Aorta (tissue), 5 donors: ENCODE data around the gene ARHGEF1. TPM values are rescaled to one million over a fixed set of nuclear protein-coding genes. Genes with fewer than 3 reads are reported as not detected.
A peak's percentile ranks its signal among the peaks of the same experiment; 100 is the strongest.

Experiments used
- ATAC-seq: fragments of 200-7000 bp; cut with Tn5 transposase; one replicate; pipeline ENCODE4 v1.9.1; 2022; ENCODE audit warnings: moderate library complexity; ENCODE audit not compliant: low FRiP score
- DNase-seq, 2 donors: peaks; one replicate each; pipeline ENCODE4 v3.0.0-alpha.2; 2020
- H3K27ac ChIP-seq, 2 donors: one replicate each; pipeline ENCODE4 v1.5.1; 2013; ENCODE audit warnings: low read length in 2 of 2, mild to moderate bottlenecking in 2 of 2, moderate library complexity in 2 of 2, control low read depth in 1 of 2, inconsistent platforms in 1 of 2, low read depth in 1 of 2
- H3K27me3 ChIP-seq, 2 donors: one replicate each; pipeline ENCODE4 v1.6.1; 2013; ENCODE audit warnings: control low read depth in 1 of 2, low read length in 1 of 2, mild to moderate bottlenecking in 1 of 2, moderate library complexity in 1 of 2; ENCODE audit not compliant: insufficient read depth in 2 of 2, control insufficient read depth in 1 of 2
- H3K36me3 ChIP-seq, 2 donors: one replicate each; pipeline ENCODE4 v1.6.1; 2013; ENCODE audit warnings: control low read depth in 1 of 2, low read length in 1 of 2, mild to moderate bottlenecking in 1 of 2; ENCODE audit not compliant: insufficient read depth in 2 of 2, control insufficient read depth in 1 of 2
- H3K4me1 ChIP-seq, 2 donors: one replicate each; pipeline ENCODE4 v1.6.1; 2013; ENCODE audit warnings: low read length in 2 of 2, control low read depth in 1 of 2, mild to moderate bottlenecking in 1 of 2, moderate library complexity in 1 of 2; ENCODE audit not compliant: insufficient read depth in 2 of 2, control insufficient read depth in 1 of 2
- H3K4me3 ChIP-seq, 2 donors: one replicate each; pipeline ENCODE4 v1.5.1; 2013; ENCODE audit warnings: low read length in 2 of 2, control low read depth in 1 of 2, mild to moderate bottlenecking in 1 of 2
- H3K9me3 ChIP-seq: one replicate; pipeline ENCODE4 v1.6.1; 2013; ENCODE audit warnings: mild to moderate bottlenecking, low read length; ENCODE audit not compliant: control insufficient read depth
- WGBS, 2 donors: extraction: QIAGEN DNeasy Blood & Tissue Kit; methylation state at CpG; one replicate each; pipeline ENCODE4 v1.1.7; 2013; 5-methylcytosine and 5-hydroxymethylcytosine counted together
- intact Hi-C, 2 donors: fragments of 100-400 bp; cut with DNase I; formaldehyde crosslinking; loops; one replicate each; pipeline versions ENCODE4 v1.14.2 to v1.15.0; 2022
- polyA plus RNA-seq, 2 donors: library from polyadenylated mRNA; stranded (reverse); fragments of 200-250 nt; gene quantifications; one replicate each; pipeline ENCODE4 v1.2.3, GENCODE V29; 2013
- total RNA-seq, 2 donors: library from RNA; stranded (reverse); fragmentation: NEBNext Ultra II Directional; extraction: Animal tissue kit (Norgen Biotek cat#: 25700); gene quantifications; one replicate each; pipeline ENCODE4 v1.2.1, GENCODE V29; 2021
- donor health status: healthy with polysubstance abuse.
- donor health status: Bipolar disorder and iron deficiency.
- donor health status: DM: no; HTN: no; CAD: no.
- donor health status: DM: no; HTN: no; CAD: no.
- donor health status: DM: yes; HTN: yes; CAD: no.

The ARHGEF1 gene
- total and polyA plus RNA-seq, 4 donors: 29.8 to 163 (median 116) TPM

DNA sequence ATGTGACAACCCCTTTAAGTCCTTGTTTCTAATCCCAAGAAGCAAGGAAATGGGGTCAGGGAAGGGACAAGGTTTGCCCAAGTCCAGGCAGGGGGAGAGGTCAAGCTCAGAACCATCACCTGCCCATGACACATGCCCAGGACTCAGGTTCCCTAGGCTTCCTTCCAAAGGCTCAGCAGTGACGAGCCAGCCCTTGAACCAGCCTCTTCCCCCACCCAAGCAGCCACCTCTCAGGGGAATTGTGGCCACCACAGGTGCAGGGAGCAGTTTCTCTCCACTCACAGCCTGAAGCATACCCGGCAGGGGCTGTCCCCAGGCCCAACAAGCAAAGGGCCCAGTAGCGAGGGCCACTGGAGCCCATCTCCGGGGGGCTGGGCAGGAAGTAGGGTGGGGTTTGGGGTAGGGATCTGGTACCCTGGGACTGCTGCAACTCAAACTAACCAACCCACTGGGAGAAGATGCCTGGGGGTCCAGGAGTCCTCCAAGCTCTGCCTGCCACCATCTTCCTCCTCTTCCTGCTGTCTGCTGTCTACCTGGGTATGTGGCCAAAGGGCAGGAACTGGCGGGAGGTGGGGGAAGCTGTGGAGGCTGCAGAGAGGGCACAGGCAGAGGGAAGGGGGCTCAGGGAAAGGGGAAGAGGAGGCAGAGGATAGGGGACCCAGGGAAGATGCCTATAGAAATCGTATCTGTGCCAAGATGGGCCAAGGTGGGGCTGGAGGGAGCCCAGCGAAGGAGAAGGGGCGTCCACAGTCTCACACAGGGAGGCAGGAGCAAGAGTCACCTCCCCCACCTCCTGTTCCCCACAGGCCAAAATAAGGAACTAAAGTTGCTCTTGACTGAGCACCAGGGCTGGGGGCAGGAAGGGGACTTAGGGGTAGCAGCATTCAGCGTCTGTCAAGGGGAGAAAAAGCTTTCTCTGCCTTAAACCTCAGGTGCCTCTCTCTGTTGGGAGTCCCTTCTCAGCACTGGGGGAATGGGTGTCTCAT is 5.8 kb upstream of the ARHGEF1 start, which contains the start of gene CD79A:
TSS of gene CD79A (plus strand) at position 433 of the 986 bp plus-strand sequence. CDS start at position 459, 26 bp downstream.
- intact Hi-C loops: no loop called here
- no peak within 1 kb of the TSS for H3K4me3 ChIP-seq
- DNase-seq: no peak
- H3K36me3 ChIP-seq: no peaks in the 10 kb centered on the region
- no peaks in the 10 kb centered on the region for H3K4me1 ChIP-seq
- H3K9me3 ChIP-seq: no peaks in the 10 kb centered on the region
- no peak within 1 kb of the TSS for H3K27ac ChIP-seq
- no peaks in the 10 kb centered on the region for H3K27me3 ChIP-seq
- peak; percentile 33 for ATAC-seq
- WGBS, 2 donors: 60 to 62% methylated on average over 9 of the region's 9 CpGs

DNA sequence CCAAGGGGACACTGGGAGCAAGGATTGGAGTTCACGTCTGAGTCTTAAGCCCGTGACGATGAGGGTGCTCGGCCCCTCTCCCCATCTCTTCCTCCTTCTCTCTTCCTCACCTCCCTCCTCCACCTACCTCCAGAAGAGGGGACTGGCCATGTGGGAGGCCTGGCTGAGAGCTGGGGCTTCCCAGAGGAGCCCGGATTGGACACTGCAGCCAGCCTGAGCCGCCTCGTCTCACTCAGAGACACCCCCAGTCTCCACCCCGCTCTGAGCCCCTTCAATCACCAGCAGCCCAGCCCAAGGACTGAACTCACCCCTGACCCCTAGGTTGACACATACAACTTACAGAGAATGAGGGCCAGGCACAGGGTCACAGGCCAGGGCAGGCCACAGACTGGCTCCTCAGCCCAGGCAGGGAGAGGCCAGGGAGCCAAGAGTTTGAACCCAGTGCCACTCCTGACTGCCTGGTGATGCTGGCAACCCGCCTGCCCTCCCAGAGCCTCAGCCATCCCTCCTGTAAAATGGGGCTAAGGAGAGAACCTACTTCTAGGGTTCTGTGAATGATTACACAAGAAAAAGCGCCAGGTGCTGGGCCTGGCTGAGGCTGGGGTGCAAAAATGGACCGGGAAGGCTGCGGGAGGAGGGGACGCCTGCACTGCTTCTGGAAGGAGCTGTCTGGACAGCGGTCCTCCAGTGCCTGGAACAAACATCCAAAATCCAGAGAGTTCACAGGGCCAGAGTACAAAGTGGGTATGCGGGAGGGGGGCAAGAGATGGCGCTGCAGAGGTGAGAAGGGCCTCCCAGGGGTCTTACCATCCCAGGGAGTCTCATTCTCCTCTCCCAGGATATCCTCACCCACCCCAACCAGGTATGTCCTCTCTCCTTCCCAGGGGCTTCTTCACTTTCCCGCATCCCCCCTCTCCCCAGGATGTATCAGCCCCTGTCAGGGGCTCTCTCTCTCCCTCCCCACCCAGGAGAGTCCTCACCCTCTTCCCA is 4.8 kb upstream of the ARHGEF1 start:
- Histone ChIP-seq H3K4me1 (no peaks in the 10 kb centered on the region), H3K27ac (no peak overlapping the region), H3K36me3 (no peaks in the 10 kb centered on the region), H3K4me3 (no peak overlapping the region), H3K27me3 (no peaks in the 10 kb centered on the region), H3K9me3 (no peaks in the 10 kb centered on the region)
- no peak for DNase-seq
- WGBS, 2 donors: 64% methylated on average over 16 to 17 of the region's 17 CpGs
- no peak for ATAC-seq
- intact Hi-C loops: no loop called here

DNA sequence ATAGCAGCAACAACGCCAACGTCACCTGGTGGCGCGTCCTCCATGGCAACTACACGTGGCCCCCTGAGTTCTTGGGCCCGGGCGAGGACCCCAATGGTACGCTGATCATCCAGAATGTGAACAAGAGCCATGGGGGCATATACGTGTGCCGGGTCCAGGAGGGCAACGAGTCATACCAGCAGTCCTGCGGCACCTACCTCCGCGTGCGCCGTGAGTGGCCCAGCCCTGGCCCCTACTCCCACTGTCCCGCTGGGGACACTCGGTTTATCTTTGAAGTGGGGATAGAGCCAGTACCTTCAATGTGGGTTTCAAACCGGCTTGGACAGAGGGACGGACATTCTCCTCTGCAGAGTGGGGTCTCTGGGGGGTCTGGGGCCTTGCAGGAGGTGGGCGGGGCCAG is 3.9 kb upstream of the ARHGEF1 start:
- H3K9me3 ChIP-seq: no peaks in the 10 kb centered on the region
- H3K4me1 ChIP-seq: no peaks in the 10 kb centered on the region
- 83 to 84% methylated on average over 21 of the region's 21 CpGs for WGBS, 2 donors
- DNase-seq (no peak), ATAC-seq (no peak)
- no peak overlapping the region for H3K4me3 ChIP-seq
- intact Hi-C loops: no loop called here
- no peaks in the 10 kb centered on the region for H3K27me3 ChIP-seq
- no peak overlapping the region for H3K27ac ChIP-seq
- H3K36me3 ChIP-seq: no peaks in the 10 kb centered on the region

DNA sequence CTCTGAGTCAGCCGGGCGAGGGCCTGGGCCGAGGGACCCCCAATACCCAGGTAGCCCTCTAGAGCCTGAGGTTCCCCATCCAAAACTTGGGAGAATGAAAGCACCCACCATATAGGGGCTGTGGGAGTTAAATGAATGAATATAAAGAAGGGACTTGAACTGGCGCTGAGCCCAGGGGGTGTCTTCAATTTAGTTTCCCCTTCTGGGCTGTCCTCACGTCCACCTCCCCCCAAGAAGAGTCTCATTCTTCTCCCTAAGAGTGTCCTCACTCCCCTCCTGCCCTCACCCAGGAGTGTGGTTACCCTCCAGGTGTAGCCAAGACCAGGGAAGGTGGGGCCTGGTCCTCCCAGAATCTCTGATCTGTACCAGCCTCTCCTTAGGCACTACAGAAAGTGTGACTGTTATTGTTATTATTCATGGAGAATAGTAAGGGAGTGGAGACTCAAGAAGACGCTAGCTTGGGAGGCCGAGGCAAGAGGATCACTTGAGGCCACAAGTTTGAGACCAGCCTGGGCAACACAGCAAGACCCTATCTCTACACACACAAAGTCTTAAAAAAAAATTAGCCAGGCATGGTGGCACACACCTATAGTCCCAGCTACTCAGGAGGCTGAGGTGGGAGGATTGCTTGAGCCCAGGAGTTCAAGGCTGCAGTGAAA is 3.2 kb upstream of the ARHGEF1 start:
- Histone ChIP-seq H3K36me3 (no peaks in the 10 kb centered on the region), H3K27me3 (no peaks in the 10 kb centered on the region), H3K4me3 (no peak overlapping the region), H3K9me3 (no peaks in the 10 kb centered on the region), H3K4me1 (no peaks in the 10 kb centered on the region), H3K27ac (no peak overlapping the region)
- WGBS, 2 donors: 78 to 80% methylated on average over 7 of the region's 7 CpGs
- intact Hi-C loops: loop anchor here (5.0 to 10.0 kb wide), 2 partner anchors 75 to 78 kb away; partner anchors contain the start of gene RABAC1 (in 2 of the 2)
- DNase-seq (no peak), ATAC-seq (no peak)

DNA sequence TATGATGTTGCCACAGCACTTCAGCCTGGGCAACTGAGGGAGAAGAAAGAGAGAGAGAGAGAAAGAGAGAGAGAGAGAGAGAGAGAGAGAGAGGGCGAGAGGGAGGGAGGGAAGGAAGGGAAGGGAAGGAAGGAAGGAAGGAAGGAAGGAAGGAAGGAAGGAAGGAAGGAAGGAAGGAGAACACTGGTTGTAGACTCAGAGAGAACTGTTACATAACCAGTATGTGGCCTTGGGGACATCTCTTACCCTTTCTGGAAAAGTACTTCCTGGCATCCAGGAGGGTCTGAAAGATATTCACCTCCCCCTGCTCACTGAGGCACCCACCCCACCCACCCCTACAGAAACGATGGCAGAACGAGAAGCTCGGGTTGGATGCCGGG is 2.7 kb upstream of the ARHGEF1 start:
- intact Hi-C loops: loop anchor here (5.0 to 10.0 kb wide), 2 partner anchors 74 to 77 kb away; partner anchors contain the start of gene RABAC1 (in 2 of the 2)
- DNase-seq (no peak), ATAC-seq (no peak)
- H3K27ac ChIP-seq: no peak overlapping the region
- no peaks in the 10 kb centered on the region for H3K9me3 ChIP-seq
- no peaks in the 10 kb centered on the region for H3K36me3 ChIP-seq
- H3K4me3 ChIP-seq: no peak overlapping the region
- H3K27me3 ChIP-seq: no peaks in the 10 kb centered on the region
- H3K4me1 ChIP-seq: no peaks in the 10 kb centered on the region
- 61 to 65% methylated on average over 4 to 5 of the region's 5 CpGs for WGBS, 2 donors

DNA sequence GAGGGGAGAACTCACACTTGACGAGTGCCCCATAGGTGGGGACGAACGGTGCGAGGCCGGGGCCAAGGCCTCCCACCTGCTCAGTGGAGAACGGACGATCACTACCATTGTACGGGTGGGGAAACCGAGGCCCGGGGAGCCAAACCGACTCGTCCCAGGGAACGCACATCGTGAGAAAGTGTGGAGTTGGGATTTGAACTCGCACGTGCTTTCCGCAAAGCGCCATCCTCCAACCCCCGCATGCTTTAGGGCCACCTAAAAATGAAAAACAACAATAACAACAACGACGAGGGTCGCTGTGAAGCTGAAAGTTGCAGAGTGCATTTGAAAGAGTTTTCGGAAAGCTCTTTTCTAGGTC is 458 bp downstream of the ARHGEF1 start:
- peak overlapping the region; percentile 95 to 96 for H3K4me3 ChIP-seq
- no peaks in the 10 kb centered on the region for H3K36me3 ChIP-seq
- intact Hi-C loops: loop anchor here (5.0 to 10.0 kb wide), 2 partner anchors 71 to 74 kb away; partner anchors contain the start of gene RABAC1 (in 2 of the 2)
- H3K4me1 ChIP-seq: no peaks in the 10 kb centered on the region
- no peaks in the 10 kb centered on the region for H3K9me3 ChIP-seq
- DNase-seq (no peak), ATAC-seq (no peak)
- 1% methylated on average over 23 of the region's 23 CpGs for WGBS, 2 donors
- H3K27me3 ChIP-seq: no peaks in the 10 kb centered on the region
- no peak overlapping the region for H3K27ac ChIP-seq

DNA sequence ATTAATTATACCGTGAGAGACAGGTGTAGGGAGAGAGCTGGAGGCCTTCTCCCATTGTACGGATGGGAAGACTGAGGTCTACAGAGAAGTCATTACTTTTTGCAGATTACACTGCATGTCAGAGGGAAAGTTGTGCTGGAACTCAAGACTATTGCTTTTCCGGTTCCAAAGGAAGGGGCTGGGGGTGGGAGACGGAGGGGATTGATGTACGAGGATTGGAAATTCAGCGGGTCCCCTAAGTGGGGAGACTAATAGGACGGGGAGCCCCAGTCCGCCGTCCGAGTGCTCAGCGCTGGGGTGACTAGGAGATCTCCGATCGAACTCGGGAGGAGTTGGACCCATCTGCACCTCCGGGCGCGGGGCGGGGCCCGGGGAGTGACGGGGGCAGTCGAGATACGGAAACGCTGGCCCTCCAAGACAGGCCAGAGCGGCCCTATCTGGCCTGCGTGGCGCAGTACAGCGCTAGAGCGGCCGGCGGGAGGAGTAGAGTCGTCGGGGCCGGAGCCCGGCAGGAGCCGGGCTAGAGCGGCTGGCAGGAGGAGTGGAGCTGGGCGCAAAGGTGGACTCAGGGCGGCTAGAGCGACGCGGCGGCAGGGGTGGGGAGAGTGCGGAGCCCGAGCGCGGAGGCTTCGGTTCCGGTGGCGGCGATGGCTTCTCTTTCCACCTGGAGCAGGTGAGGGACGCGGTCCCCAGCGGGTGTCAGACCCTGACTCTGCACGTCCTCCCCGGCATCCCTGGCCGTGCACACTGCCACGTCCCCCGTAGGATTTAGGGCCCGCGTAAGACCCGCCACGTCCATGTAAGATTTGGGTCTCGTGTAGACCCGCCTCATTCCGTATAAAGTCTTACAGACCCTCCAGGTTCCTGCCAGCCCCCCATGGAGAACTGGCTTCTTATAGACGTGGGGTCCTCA is 1.1 kb downstream of the ARHGEF1 start:
- ATAC-seq (peak; percentile 98), DNase-seq (peak; percentile 97 to 98)
- Histone ChIP-seq H3K4me1 (no peaks in the 10 kb centered on the region), H3K27me3 (no peaks in the 10 kb centered on the region), H3K27ac (no peak overlapping the region), H3K4me3 (peak overlapping the region; percentile 95 to 96), H3K36me3 (no peaks in the 10 kb centered on the region), H3K9me3 (no peaks in the 10 kb centered on the region)
- intact Hi-C loops: loop anchor here (1.0 to 10.0 kb wide), 3 partner anchors 25 to 73 kb away; partner anchors contain the start of gene RABAC1 (in 2 of the 2)
- WGBS, 2 donors: 0 to 1% methylated on average over 66 of the region's 66 CpGs
